SHP77 (cell line): ENCODE measurements around the gene NAALADL2.

Source experiments
- DNase-seq, 2 experiments: peaks; one replicate each; lab custom pipeline; 2025; lab: John Stamatoyannopoulos, UW

The NAALADL2 gene

DNA sequence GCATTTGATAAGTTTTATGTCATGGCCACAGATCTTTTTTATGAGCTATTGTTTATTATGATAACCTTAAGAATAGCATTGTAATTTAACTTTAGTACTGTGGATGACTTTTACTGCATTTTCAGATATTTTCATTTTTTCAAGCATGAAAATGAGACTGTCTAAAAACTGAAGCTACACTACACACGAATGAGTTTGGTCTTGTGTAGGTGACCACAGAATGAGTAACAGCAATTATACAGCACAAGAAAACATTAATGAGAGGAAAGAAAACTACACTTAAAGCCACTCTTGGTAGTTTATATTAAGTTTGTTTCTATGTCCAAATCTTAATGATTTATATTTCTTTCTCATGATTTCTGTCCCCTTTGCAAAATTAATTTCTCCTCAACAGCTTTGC, 809.2 kb downstream of the NAALADL2 start:
- DNase-seq, result no peak

DNA sequence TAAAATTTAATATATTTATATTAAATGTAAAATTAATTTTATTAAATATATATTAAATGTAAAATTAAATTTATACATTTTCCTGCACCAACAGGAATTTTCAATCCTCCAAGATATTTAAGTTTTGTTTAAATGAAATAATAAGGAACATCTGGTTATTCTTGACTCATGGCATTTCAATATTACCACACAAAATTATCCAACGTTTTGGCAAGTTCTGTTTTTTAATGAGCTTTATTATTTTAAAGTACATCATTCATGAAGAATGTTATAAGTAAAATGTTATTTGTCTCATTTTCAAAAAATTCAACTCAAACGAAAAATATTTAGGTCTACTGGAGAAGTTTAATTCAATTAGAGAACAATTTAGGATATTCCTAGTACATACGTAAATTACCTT, 811.4 kb downstream of the NAALADL2 start:
- no peak for DNase-seq

DNA sequence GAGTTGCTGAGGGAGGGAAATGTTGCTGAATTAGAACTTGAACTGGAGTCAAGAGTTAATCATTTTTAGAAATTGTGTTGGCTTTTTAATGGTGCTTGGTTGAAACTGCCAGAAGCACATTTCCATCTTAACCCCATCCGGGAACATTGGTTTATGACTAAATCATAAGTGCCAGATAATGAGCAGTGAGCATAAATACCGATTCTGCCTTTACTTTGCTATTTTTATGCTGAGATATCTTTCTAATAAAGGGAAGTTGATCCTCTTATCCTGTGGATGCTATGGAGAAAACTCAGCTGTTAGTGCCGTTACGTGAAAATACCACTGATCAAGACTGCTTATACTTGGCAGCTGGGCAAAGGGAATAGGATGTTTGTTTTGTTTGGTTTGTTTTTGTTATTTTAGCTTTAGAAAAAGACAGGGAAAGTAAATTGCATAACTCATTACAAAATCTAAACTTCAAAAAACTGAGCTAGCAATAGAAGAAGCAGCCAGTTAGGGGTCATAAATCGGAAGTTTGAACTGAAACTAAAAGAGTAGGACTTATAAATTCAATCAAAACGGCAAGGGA, 813.1 kb downstream of the NAALADL2 start:
- peak in 1 of 2 experiments; percentile 28 for DNase-seq

DNA sequence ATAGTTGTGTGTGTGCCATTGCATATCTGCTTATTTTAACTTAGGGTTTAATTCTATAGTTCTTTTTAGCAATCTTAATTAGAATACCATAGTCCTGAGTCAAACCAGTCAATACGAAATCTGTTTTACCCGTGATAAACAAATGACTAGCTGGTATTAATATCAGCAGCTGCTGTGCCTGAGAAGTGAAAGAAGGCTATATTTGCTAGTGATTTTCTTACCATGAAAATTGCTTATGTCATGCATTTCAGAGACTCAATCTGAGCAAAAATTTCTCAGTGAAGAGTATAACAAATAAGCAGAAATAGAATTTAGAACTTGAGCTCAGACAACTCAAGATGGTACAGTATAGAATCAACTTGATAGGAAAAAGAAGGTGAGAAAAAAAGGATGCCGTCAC, 820.4 kb downstream of the NAALADL2 start:
- DNase-seq, result no peak

DNA sequence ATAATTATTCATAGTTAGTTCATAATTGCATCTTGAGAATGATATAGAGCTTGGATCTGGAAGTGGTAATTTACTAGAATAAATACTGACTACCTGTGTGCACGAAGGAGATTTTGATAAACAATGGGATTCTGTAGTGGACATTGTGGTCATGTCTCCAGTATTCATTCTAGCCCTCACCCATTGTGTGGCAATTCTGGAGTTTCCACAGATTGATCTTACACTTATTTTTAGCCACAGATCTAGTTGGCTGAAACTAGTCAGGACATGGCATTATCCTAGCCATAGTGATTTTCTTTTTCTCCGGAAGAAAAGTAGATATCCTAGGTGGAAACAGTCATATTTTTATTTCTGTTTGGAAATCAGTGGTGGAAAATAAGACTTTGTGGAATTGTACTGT, 833.1 kb downstream of the NAALADL2 start:
- no peak for DNase-seq

DNA sequence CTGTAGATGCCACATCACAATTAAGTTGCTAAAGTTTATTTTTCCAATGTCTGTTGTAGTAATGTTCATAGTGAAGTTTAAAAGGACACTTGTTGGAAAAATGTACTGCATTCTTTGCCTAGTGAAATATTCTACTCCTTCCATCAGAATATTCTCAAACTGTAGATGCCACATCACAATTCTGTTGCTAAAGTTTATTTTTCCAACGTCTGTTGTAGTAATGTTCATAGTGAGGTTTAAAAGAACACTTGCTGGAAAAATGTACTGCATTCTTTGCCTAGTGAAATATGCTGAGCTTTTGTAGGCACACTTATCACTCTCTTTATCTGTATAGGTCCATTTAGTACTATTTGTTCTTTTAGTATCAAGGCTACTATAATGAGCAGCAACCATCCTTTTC, 836.1 kb downstream of the NAALADL2 start:
- DNase-seq, result no peak

DNA sequence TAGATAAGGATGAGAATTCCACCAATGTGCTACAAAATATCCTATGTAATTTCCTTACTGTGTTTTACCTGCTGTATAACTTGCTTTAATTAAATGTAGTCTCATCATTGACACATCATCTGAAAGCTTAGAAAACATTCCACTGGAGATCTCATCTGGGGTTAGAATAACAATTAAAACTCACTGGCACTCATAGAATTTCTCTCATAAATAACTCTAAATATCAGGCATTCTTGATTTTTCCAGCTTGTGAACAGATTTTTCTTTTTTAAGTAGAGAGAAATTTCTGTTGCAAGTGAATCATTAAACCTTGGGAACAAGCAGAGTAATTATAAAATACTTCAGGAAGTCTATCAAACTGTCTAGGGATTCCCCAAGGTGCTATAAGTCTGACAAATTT, 843.8 kb downstream of the NAALADL2 start:
- no peak for DNase-seq

DNA sequence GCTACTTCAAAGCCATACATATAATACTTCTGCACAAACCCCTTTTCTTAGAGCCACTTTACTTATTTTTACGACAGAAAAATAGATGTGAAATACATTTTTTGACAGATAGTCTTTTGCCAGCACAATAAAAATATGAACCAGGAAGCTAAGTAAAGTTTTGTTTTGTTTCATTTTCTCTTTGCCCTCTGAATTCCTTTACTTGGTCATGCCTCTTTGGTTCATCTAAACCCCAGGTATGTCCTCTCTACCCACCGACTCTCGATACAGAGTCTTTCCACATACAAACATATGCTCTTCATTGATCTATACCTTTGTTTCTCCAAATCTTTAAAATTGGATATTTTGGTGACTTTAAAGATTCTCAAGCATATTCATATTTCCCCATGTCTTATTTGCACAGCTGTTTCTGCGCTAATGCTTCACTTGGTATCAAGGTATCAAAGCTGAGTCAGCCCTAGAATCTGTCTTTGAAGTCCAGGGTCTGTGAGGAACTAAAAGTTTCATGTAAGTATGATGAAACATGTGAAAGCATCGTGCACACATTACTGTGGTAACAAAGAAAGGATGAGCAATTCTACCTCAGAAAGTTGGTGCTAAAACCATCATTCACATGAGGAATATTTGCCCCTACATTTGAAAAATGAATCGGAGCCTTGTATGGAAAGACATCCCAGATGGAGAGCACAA, 845.4 kb downstream of the NAALADL2 start:
- no peak for DNase-seq

DNA sequence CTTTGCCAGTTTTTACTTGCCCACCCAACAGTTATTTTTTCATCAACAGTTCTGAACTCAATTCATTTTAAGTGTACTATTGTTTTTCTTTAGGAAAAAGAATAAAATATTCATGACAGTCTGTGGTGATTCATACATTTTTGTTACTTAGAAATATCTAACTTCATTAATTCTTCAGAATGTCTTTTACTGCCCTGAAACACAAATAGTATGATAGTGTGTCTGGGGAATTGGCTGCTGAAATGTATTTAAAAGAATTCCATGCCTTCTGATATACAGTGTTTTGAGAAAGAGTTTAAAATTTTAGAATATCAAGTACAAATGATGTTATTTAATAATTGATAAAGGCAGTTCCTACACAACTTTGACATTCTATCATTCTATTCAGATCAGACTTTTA, 854.1 kb downstream of the NAALADL2 start:
- DNase-seq, result no peak

DNA sequence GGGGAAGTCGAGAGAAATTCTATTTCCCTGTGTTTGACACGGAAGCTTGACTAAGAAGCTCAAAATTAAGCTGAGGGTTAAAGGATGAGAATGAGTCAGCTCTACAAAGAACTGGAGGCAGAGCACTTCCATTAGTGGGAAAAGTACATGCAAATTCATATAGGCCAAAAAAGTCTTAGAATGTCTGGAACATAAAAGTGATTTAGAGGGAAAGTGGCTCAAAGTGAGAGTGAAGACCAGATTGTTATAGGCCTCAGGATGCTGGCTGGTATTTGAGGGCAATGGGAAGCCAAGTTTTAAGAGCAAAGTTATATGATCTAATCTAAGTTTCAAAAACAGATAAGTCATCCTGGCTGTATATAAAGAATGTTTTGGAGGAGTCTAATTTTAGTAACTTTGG, 857.3 kb downstream of the NAALADL2 start:
- DNase-seq, result no peak

DNA sequence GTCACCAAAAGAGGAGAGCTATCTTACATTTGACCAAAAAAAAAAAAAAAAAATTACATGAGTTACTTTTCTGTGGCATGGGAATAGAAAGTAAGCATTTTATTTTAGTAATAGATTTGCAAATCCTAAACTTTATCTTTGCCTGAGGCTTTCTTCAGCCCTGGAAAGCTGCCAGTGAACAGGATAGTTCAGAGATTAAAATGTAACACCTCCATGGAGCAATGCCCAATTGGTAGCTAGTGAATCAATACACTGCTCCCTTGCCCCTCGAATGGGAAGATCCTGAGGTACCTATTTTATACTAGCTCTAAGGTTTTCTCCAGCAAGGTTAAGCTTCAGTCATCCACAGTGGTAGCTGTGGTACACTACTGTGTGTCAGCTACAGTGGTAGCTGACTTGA, 867.1 kb downstream of the NAALADL2 start:
- DNase-seq, result no peak

DNA sequence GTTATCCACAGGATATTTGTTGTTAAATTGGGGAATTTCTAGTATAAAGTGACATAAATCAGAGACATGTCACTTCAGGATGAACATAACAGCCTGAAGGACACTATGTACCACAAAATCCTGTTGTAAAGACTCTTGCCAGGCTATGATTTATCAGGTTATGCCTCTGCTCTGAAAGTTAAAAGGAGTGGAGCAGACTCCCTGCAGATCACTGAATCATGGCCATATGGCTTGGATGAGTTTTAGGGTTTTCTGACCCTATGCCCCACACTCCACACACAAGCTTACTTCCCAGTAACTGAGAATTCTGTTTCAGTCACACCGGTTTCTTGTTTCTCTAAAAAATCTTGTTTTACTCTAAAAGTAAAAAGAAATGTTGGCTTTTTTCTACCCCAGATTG, 869.4 kb downstream of the NAALADL2 start:
- DNase-seq, result no peak

DNA sequence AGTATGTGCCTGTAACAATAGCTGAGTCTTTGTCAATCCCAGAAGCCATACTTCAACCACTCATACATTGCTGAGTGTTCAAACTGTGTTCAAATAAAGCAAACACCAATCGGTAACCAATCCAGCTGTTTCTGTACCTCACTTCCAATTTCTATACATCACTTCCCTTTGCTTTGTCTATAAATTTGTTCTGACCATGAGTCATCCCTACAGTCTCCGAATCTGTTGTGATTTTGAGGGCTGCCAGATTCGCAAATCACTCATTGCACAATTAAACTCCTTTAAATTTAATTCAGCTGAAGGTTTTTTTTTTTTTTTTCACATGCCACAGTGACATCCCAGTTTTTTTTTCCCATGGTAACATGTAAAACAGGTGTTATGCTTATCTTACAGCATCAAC, 870.3 kb downstream of the NAALADL2 start:
- no peak for DNase-seq

DNA sequence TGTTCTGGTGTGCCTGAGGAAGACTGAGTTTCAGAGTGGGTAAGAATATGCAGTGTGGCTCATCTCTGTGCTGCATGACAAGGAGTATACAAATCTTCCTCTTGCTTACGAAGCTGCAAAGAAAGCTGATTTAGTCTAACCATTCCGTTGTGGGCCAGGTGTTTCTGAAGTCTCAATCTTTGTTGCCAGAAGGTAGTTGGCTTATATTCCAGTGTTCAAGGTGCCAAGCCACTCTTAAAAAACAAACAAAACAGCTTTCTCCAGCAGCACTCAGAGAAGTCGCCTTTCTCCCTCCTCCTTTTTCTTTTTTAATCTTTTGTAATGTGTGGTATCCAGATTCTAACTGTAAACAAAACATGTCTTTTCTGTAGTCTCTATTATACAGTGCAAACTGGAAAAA, 872.4 kb downstream of the NAALADL2 start:
- DNase-seq, result no peak

DNA sequence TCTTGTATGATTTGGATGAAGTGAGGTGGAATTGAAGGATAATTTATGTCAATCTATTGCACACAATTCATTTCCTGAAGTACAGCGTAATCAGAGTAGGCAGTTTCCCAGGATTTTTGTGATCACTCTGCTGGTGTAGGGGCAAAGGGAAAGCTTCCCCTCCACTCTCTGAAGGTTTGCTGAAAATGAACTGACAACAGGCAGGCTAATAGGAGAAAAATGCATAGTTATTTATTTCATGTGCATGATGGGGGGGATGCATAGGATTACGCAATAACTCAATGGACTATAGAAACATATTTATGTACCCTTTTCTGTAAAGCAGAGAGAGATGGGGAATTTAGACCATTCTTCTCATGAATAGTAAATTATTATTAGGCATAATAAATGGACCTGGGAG, 872.9 kb downstream of the NAALADL2 start:
- no peak for DNase-seq

DNA sequence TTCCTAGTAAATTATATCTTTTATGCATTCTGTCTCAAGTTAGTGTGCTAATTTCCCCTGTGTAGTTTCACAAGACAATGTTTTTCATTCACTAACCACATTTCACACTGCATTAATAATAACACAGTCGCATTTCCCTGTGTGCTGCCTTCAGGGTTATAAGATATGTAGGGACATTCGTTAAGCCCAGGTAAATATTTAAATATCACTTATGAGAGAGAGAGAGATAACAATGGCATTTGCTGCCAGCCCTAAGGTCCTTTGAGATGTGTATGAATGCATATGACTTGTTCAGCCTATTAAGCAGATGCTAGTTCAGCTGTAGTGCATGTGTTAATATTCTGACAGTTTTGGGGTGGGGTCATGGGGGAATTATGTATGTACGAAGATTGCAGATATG, 876.7 kb downstream of the NAALADL2 start:
- DNase-seq, result no peak

DNA sequence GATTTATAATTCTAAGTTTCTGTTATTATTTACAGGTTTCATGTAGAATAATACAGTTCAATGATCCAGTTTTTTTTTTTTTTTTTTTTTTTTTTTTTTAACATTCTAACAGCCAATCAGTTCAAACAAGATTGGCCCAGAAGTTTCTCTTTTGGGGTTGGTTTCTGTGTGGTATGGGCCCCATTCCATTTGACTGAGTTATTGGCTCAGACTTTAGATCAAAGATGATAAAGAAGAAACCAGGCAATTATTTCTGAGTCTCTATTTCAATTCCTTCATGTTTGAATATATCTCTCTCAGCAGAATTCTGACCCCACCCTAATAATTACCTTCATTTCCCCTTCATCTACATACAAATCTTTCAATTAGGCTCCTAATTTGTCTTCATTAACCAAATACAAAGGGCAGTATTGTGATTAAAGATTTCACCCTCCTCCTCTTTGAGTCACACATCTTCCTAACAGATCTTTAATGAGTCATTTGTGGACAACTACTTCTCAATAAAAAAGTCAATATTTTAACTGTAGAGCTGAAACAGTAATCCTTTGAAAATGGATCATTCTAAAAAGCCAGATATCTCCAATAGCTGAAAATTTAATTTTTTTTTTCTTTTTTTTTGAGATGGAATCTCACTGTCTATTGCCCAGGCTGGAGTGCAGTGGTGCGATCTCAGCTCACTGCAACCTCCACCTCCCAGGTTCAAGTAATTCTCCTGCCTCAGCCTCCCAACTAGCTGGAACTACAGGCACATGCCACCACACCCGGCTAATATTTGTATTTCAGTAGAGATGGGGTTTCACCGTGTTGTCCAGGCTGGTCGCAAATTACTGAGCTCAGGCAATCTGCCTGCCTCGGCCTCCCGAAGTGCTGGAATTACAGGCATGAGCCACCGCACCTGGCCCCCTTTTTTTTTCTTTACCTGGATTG, 878.8 kb downstream of the NAALADL2 start:
- no peak for DNase-seq

DNA sequence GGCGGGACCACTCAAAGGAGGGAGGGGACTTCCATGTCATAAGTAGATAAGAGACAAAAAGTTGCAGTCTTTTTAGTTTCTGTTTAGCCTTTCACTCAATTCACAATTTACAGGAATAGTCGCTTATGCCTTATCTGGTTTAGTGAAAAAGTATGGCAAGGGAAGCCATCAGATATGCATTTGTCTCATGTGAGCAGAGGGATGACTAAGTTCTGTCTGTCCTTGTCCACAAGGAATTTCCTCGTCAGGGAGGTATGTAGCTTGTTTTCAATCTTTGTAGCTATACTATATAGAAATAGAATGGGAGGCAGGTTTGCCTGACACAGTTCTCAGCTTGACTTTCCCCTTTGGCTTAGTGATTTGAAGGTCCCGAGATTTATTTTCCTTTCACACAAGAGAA, 882.8 kb downstream of the NAALADL2 start:
- no peak for DNase-seq

DNA sequence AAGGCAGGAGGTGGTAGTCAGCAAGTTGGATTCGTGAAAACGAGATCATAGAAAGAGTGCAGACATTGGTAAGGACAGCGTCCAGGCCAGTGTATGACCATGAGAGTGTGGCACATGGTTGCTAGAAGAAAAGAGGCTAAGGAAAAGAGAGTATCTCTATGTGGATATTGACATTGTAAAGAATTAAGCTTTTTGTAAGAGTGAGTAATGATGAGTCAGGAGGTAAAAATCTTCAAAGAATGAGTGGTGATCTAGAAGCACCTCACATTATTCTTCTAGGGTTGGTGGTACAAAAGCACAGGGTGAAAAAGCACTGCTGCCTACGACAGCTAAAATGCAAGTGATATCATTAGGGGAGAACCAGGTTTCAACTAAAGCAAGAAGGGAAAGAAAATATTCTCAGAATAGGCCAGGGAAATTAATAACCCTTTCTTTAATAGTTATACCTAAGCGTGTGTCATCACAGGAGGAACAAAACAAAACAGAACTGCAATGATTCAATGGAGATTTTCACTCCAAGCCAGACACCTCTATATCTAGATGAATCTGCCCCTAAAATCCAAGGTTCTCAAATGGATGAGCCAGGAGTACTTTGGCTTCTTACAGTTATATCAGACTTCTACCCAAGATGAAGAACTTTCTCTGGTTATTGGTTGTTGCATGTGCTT, 884.7 kb downstream of the NAALADL2 start:
- DNase-seq, result no peak

DNA sequence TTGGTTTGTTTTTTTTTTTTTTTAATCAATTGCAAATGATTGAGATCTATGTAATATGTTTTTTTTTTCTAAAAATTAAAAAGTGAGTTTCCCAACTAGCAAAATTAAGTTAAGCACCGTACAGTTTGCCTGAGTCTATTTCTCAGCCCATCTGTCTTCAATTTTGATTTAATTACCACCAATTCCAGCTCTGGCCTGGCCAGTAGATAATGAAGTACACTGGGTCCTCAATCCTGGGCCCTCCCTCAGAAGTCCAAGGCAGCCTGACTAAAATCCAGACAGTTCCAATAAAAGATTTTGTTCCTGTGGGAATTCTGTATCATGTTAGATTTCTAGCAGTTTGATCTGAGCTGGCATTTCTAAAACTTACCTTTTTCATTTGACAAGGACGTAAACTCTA, 887.2 kb downstream of the NAALADL2 start:
- no peak for DNase-seq

DNA sequence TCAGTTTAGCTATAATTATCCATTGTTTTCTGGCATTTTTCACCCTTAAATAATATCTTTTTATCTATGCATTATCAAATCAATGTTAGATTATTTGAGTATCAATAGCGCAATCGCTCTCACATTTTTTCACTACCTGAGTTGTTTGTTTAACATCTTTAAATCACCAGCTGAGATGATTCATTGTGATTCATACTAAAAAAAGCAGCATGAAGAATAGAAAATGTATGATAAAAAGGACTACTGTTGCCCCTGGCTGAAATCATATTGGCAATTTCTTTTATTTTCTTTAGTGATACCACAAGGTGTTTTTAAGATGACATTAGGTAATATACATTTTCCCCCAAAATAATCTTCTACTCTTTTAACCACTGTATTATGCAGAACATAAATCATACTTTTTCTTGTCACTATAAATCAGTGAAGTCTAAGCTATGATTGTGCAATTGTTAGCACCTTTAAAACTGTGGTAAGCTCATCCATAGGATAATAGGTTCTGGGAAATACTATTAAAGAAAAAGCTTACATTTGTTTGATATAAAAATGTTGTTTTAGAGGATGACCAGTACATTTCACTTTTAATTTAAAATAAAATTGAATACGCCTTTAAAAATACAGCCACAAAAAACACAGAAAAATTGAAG, 889.1 kb downstream of the NAALADL2 start:
- no peak for DNase-seq

DNA sequence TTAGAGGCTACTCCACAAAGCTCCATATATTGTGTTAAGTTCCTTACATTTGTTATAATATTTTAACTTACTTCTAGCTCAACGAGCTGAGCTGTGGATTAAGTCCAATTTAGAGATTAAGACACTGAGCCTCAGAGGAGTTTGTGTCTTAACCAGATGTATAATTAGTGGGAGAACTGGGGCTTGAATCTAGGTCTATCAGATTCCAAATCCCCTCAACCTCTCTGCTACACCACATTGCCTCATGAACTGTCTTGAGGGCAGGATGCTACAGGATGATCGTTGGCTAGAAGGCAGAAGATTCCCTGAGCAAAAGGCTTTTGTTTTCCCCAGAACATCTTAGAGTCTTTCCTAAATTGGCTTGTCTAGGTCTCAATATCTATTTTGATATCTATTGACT, 890.8 kb downstream of the NAALADL2 start:
- no peak for DNase-seq
